Epithelial cell of esophagus (primary cell): ENCODE measurements around the gene PHLDB3.
A peak's percentile ranks its signal among the peaks of the same experiment; 100 is the strongest.

Experiments used
- DNase-seq: peaks from one replicate; pipeline ENCODE4 v3.0.0; 2010; ENCODE audit warnings: low read depth
- H3K4me3 ChIP-seq: 2 replicates; pipeline ENCODE4 v1.5.1; 2011; ENCODE audit warnings: mild to moderate bottlenecking, low read length, control low read depth
- CTCF ChIP-seq: IDR thresholded peaks from 2 replicates; pipeline ENCODE4 v1.5.1; 2011; ENCODE audit warnings: low read depth, mild to moderate bottlenecking, low read length, control low read depth, inconsistent platforms; ENCODE audit not compliant: insufficient read depth; ENCODE audit errors: missing control alignments

PHLDB3 gene

GRCh38 chr19:43468354-43469159, 36.0 kb downstream of the PHLDB3 start:
- peak; percentile 63 for DNase-seq
- H3K4me3 ChIP-seq: no peak overlapping the region
- TF ChIP-seq CTCF: peak; percentile 7

DNA sequence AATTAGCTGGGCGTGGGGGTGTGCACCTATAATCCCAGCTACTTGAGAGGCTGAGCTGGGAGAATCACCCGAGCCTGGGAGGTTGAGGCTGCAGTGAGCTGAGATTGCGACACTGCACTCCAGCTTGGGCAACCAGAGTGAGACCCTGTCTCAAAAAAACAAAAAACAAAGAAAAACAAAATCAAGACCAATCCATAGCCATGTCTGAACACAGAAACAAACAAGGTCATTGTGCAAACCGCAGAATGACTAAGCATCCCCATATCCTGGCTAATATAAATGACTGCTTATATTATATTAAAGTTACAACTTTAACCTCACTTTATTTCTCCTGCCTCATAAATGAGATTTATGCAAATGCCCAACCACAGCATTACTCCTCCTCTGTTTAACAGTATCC, 36.8 kb downstream of the PHLDB3 start:
- no peak for TF ChIP-seq CTCF
- DNase-seq: peak; percentile 73
- no peak overlapping the region for H3K4me3 ChIP-seq

GRCh38 chr19:43467276-43467675, 37.3 kb downstream of the PHLDB3 start:
- no peak for TF ChIP-seq CTCF

GRCh38 chr19:43466793-43467192, 37.8 kb downstream of the PHLDB3 start:
- H3K4me3 ChIP-seq: no peak overlapping the region
- no peak for TF ChIP-seq CTCF
- no peak for DNase-seq

More at GRCh38 chr19:43467276-43467675, 37.3 kb downstream of the PHLDB3 start:
- DNase-seq: no peak
- no peak overlapping the region for H3K4me3 ChIP-seq

DNA sequence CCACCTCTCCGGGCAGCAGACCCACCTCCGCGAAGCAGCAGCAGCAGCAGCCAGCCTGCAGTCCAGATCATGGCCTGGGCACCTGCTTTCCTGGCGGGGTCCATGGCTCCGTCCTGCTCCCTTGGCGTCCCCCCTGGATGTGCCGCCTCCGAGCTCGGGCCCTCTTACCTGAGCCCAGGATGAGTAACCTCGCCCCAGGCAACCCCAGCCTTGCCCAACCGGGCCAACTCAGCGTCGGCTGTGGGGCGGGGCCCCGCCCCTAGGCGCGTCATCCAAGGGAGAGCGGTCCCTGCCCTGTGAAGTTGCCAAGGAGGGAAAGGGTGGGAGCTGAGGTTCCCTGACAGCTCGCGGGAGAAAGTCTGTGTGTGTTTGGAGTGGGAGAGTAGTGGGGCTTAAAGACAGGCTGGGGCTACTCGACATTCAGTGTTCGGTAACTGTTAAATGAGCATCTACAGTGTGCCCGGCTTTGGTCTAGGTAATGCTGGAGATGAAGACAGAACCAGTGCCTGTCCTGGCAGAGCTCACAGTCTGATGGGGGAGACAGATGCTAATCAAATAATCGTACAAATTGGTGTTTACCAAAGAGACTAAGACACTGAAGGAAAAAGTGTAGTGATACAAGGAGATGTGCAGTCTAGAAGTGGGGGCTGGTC, 39.0 kb downstream of the PHLDB3 start, which contains the start of gene LYPD3:
TSS of gene LYPD3 (minus strand) at position 141 of the 653 bp plus-strand sequence. CDS start at position 104, 37 bp downstream.
- peak within 1 kb of the TSS; percentile 91 for H3K4me3 ChIP-seq
- no peak for TF ChIP-seq CTCF
- DNase-seq: peak; percentile 98

DNA sequence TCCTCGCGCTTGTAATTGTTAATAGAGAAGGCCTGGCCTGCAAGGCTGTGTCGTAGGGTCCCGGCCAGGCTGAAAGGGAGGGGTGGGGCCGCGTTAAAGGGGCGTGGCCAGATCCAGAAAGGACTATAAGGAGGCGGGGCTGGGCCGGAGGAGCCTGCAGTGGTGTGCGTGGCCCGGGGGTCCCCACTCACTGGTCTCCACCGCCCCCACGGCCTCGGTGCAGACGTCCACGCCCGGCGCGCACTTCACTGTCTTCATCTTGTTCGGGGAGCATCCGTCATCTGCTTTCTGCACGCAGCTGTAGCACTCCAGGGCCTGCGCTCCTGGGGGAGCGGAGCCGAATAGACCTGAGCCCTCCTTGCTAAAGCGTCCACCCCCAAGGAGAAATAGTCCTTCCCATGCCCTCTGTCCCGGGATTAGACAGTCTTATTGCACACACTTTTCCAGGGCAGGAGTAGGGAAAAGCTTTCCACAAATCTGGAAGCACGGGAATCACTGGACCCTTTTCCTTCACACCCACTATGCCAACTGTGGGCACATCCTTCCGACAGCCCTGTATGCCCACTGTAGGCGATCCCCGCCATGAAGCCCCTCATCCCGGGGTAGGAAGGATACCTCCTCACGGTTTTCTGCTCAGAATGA, 40.3 kb downstream of the PHLDB3 start:
- H3K4me3 ChIP-seq: peak overlapping the region; percentile 91
- TF ChIP-seq CTCF: no peak
- no peak for DNase-seq
